GM06990 (cell line): Measurements from ENCODE around the gene DSCAML1.

Source experiments
- DNase-seq: peaks from one replicate; pipeline ENCODE4 v3.0.0-alpha.2; 2011; ENCODE audit not compliant: insufficient read length; ENCODE audit errors: extremely low read depth
- H3K27me3 ChIP-seq: replicated peaks from 2 replicates; pipeline ENCODE4 v1.6.0; 2011; ENCODE audit warnings: low read length; ENCODE audit not compliant: control insufficient read depth, insufficient read depth
- H3K36me3 ChIP-seq: 2 replicates; pipeline ENCODE4 v1.5.1; 2011; ENCODE audit warnings: low read length; ENCODE audit not compliant: control insufficient read depth, insufficient read depth
- H3K4me3 ChIP-seq: replicated peaks from 2 replicates; pipeline ENCODE4 v1.5.1; 2011; ENCODE audit warnings: low read depth, mild to moderate bottlenecking, control low read depth, low read length
- CTCF ChIP-seq: IDR thresholded peaks from 2 replicates; pipeline ENCODE4 v1.5.1; 2011; ENCODE audit warnings: low read length, control low read depth, mild to moderate bottlenecking, inconsistent platforms; ENCODE audit not compliant: insufficient read depth, poor library complexity, severe bottlenecking

The DSCAML1 gene

GRCh38 chr11:117559698-117560097, 237.3 kb downstream of the DSCAML1 start:
- no peak for TF ChIP-seq CTCF
- DNase-seq = no peak
- Histone ChIP-seq H3K36me3 (no peaks in the 10 kb centered on the region), H3K4me3 (no peak overlapping the region), H3K27me3 (peaks cover 2% of the 10 kb centered on the region)

- no peak for DNase-seq
- Histone ChIP-seq H3K36me3 (no peaks in the 10 kb centered on the region), H3K4me3 (no peak overlapping the region), H3K27me3 (peaks cover 2% of the 10 kb centered on the region)
- no peak for TF ChIP-seq CTCF
Measured at GRCh38 chr11:117557361-117557760, 239.7 kb downstream of the DSCAML1 start.

GRCh38 chr11:117554601-117555333, 242.2 kb downstream of the DSCAML1 start:
- peaks cover 5% of the 10 kb centered on the region for H3K27me3 ChIP-seq
- no peaks in the 10 kb centered on the region for H3K36me3 ChIP-seq
- no peak overlapping the region for H3K4me3 ChIP-seq
- DNase-seq = no peak
- no peak for TF ChIP-seq CTCF

- H3K27me3 ChIP-seq = peaks cover 5% of the 10 kb centered on the region
- H3K36me3 ChIP-seq = no peaks in the 10 kb centered on the region
- DNase-seq = no peak
- TF ChIP-seq CTCF = no peak
- H3K4me3 ChIP-seq = no peak overlapping the region
Measured at GRCh38 chr11:117552626-117553025, 244.4 kb downstream of the DSCAML1 start.

GRCh38 chr11:117551761-117552343, 245.2 kb downstream of the DSCAML1 start:
- no peak for TF ChIP-seq CTCF
- Histone ChIP-seq H3K4me3 (no peak overlapping the region), H3K36me3 (no peaks in the 10 kb centered on the region), H3K27me3 (peaks cover 5% of the 10 kb centered on the region)
- DNase-seq = no peak
